BJ (cell line): Measurements from ENCODE around the gene METTL21C. TPM values are rescaled to one million over a fixed set of nuclear protein-coding genes. Genes with fewer than 3 reads are reported as not detected.

Experiments used
- CTCF ChIA-PET: fragments of 350-600 bp; formaldehyde crosslinking; extraction: SDS; loops from one replicate; lab custom pipeline; 2021; ENCODE audit warnings: antibody characterized with exemption, inconsistent platforms; lab: Yijun Ruan, JAX
- POLR2A ChIA-PET: fragments of 300-600 bp; sonication (Branson Sonifier 250); formaldehyde crosslinking; extraction: SDS; loops from one replicate; lab custom pipeline; 2021; ENCODE audit warnings: antibody characterized with exemption; lab: Charles Lee
- DNase-seq: peaks from one replicate; pipeline ENCODE4 v3.0.0-alpha.2; 2011; ENCODE audit warnings: low read depth
- H3K27me3 ChIP-seq: 2 replicates; pipeline ENCODE4 v1.6.0; 2011; ENCODE audit warnings: low read length; ENCODE audit not compliant: control insufficient read depth, insufficient read depth
- H3K36me3 ChIP-seq: 2 replicates; pipeline ENCODE4 v1.5.1; 2011; ENCODE audit warnings: low read length; ENCODE audit not compliant: control insufficient read depth, insufficient read depth
- H3K4me3 ChIP-seq: 2 replicates; pipeline ENCODE4 v1.5.1; 2011; ENCODE audit warnings: low read depth, mild to moderate bottlenecking, control low read depth, low read length
- CTCF ChIP-seq: IDR thresholded peaks from 2 replicates; pipeline ENCODE4 v1.5.1; 2011; ENCODE audit warnings: low read depth, mild to moderate bottlenecking, control low read depth, inconsistent platforms, low read length, moderate library complexity; ENCODE audit not compliant: insufficient read depth
- polyA minus RNA-seq: library from RNA; depleted of rRNA, polyadenylated mRNA; stranded (reverse); fragments of >200 nt; gene quantifications from 2 replicates; pipeline ENCODE4 v1.2.3, GENCODE V29; 2011; rRNA and poly(A)+ RNA removed
- polyA plus RNA-seq: library from polyadenylated mRNA; depleted of rRNA; stranded (reverse); fragments of >200 nt; gene quantifications from 2 replicates; pipeline ENCODE4 v1.2.3, GENCODE V29; 2011; rRNA removed

The METTL21C gene
- polyA plus RNA-seq = not detected in 2 replicates
- not detected in 2 replicates for polyA minus RNA-seq

GRCh38 chr13:102694937-102695336 lies at the start of gene METTL21C:
Gene METTL21C (minus strand): TSS chr13:102695044. CDS start chr13:102694498, 546 bp downstream.
- Histone ChIP-seq H3K27me3 (0 out of 2 replicates have a peak, but pooled peaks cover 3% of the 10 kb centered on the region), H3K36me3 (no peaks in the 10 kb centered on the region), H3K4me3 (no peak within 1 kb of the TSS)
- CTCF ChIA-PET = no interaction called here
- TF ChIP-seq CTCF = no peak
- POLR2A ChIA-PET = no interaction called here
- no peak for DNase-seq

- ChIA-PET CTCF (no interaction called here), POLR2A (no interaction called here)
- Histone ChIP-seq H3K27me3 (no peaks in the 10 kb centered on the region; the same call in none of the 2 replicates), H3K36me3 (no peaks in the 10 kb centered on the region), H3K4me3 (no peak overlapping the region)
- DNase-seq = no peak
- TF ChIP-seq CTCF = no peak
These were observed 47.7 kb upstream of the METTL21C start for GRCh38 chr13:102742506-102742905.

GRCh38 chr13:102742101-102742500 lies 47.3 kb upstream of the METTL21C start:
- Histone ChIP-seq H3K4me3 (no peak overlapping the region), H3K36me3 (no peaks in the 10 kb centered on the region), H3K27me3 (no peaks in the 10 kb centered on the region; the same call in none of the 2 replicates)
- no peak for DNase-seq
- POLR2A ChIA-PET = no interaction called here
- CTCF ChIA-PET = no interaction called here
- no peak for TF ChIP-seq CTCF

- no peak for DNase-seq
- ChIA-PET POLR2A (no interaction called here), CTCF (interaction anchor here (0.8 kb wide), 1 partner anchor 21 kb away, joined by 3 read pairs; no protein-coding TSS in a partner anchor)
These were observed 34.9 kb upstream of the METTL21C start for GRCh38 chr13:102729560-102730270.

More at GRCh38 chr13:102729560-102730270, 34.9 kb upstream of the METTL21C start:
- TF ChIP-seq CTCF = no peak
- no peak overlapping the region for H3K4me3 ChIP-seq
- H3K36me3 ChIP-seq = no peaks in the 10 kb centered on the region
- peaks cover 9% of the 10 kb centered on the region for H3K27me3 ChIP-seq
